Fibroblast of mammary gland (primary cell): Measurements from ENCODE around the gene GCNT1.
"Not testable (repeated sequence)": the region's sequence is repeated elsewhere in the genome, so short reads cannot be mapped to it uniquely, and the experiment has no call there.

ENCODE experiments used
- DNase-seq: peaks from one replicate; pipeline ENCODE4 v3.0.0-alpha.2; 2010; ENCODE audit warnings: low read depth
- H3K4me3 ChIP-seq: 2 replicates; pipeline ENCODE4 v1.5.1; 2011; ENCODE audit warnings: low read depth, mild to moderate bottlenecking, low read length, moderate library complexity; ENCODE audit not compliant: control insufficient read depth
- CTCF ChIP-seq: conservative IDR thresholded peaks from 2 replicates; pipeline ENCODE4 v1.5.1; 2011; ENCODE audit warnings: low read depth, low read length, inconsistent platforms; ENCODE audit not compliant: control insufficient read depth, insufficient read depth

The GCNT1 gene

GRCh38 chr9:76516350-76516749 is 57.4 kb downstream of the GCNT1 start:
- TF ChIP-seq CTCF: no peak
- no peak for DNase-seq
- no peak overlapping the region for H3K4me3 ChIP-seq

GRCh38 chr9:76516871-76517270 is 57.9 kb downstream of the GCNT1 start:
- TF ChIP-seq CTCF: no peak
- DNase-seq: no peak
- H3K4me3 ChIP-seq: no peak overlapping the region

- no peak overlapping the region for H3K4me3 ChIP-seq
- DNase-seq: no peak
- no peak for TF ChIP-seq CTCF
Observed at GRCh38 chr9:76519075-76519835, 60.3 kb downstream of the GCNT1 start.

GRCh38 chr9:76521244-76521681 is 62.3 kb downstream of the GCNT1 start:
- no peak for DNase-seq
- no peak for TF ChIP-seq CTCF

GRCh38 chr9:76521906-76522305 is 62.9 kb downstream of the GCNT1 start:
- TF ChIP-seq CTCF: no peak
- no peak overlapping the region for H3K4me3 ChIP-seq
- DNase-seq: no peak

More at GRCh38 chr9:76521244-76521681, 62.3 kb downstream of the GCNT1 start:
- H3K4me3 ChIP-seq: no peak overlapping the region

- not testable (repeated sequence) for DNase-seq, H3K4me3 ChIP-seq
Observed at GRCh38 chr9:76523617-76524200, 64.7 kb downstream of the GCNT1 start.

GRCh38 chr9:76525196-76525595 is 66.2 kb downstream of the GCNT1 start:
- H3K4me3 ChIP-seq: no peak overlapping the region
- DNase-seq: no peak
- no peak for TF ChIP-seq CTCF
